Smooth muscle cell (in vitro differentiated cells): ENCODE measurements around the gene MICU1. TPM values are rescaled to one million over a fixed set of nuclear protein-coding genes. Genes with fewer than 3 reads are reported as not detected.

ENCODE experiments used
- DNase-seq: peaks from one replicate; lab custom pipeline; 2025; ENCODE audit not compliant: unreplicated experiment; lab: John Stamatoyannopoulos, UW
- H2AFZ ChIP-seq: fragments of 200-600 bp; sonication (generic); 2 replicates; pipeline ENCODE4 v1.6.0; 2016; ENCODE audit warnings: antibody characterized with exemption, low read depth, mild to moderate bottlenecking
- H3F3A ChIP-seq: fragments of 200-600 bp; sonication (generic); 2 replicates; pipeline ENCODE4 v1.6.0; 2017; ENCODE audit warnings: antibody characterized with exemption, low read depth
- H3K27ac ChIP-seq: fragments of 200-600 bp; sonication (generic); 2 replicates; pipeline ENCODE4 v1.5.1; 2016; ENCODE audit warnings: low read depth, mild to moderate bottlenecking
- H3K27me3 ChIP-seq: fragments of 200-600 bp; sonication (generic); 2 replicates; pipeline ENCODE4 v1.6.1; 2016; ENCODE audit warnings: low read depth, mild to moderate bottlenecking
- H3K36me3 ChIP-seq: fragments of 200-600 bp; sonication (generic); 2 replicates; pipeline ENCODE4 v1.5.1; 2016; ENCODE audit warnings: low read depth
- H3K4me1 ChIP-seq: fragments of 200-600 bp; sonication (generic); 2 replicates; pipeline ENCODE4 v1.5.1; 2016; ENCODE audit warnings: low read depth
- H3K4me2 ChIP-seq: fragments of 200-600 bp; sonication (generic); 2 replicates; pipeline ENCODE4 v1.6.0; 2016; ENCODE audit warnings: mild to moderate bottlenecking
- H3K4me3 ChIP-seq: fragments of 200-600 bp; sonication (generic); 2 replicates; pipeline ENCODE4 v1.5.1; 2016; ENCODE audit warnings: mild to moderate bottlenecking
- H3K79me2 ChIP-seq: fragments of 200-600 bp; sonication (generic); 2 replicates; pipeline ENCODE4 v1.6.0; 2016; ENCODE audit warnings: low read depth, mild to moderate bottlenecking
- H3K9ac ChIP-seq: fragments of 200-600 bp; sonication (generic); 2 replicates; pipeline ENCODE4 v1.6.0; 2016; ENCODE audit warnings: low read depth
- H3K9me3 ChIP-seq: fragments of 200-600 bp; sonication (generic); replicated peaks from 2 replicates; pipeline ENCODE4 v1.5.1; 2016; ENCODE audit warnings: low read depth
- H4K20me1 ChIP-seq: fragments of 200-600 bp; sonication (generic); 2 replicates; pipeline ENCODE4 v1.6.0; 2016; ENCODE audit warnings: low read depth
- WGBS: methylation state at CpG from one replicate; pipeline ENCODE4 v1.1.7; 2016; ENCODE audit warnings: low lambda C conversion rate; 5-methylcytosine and 5-hydroxymethylcytosine counted together
- polyA plus RNA-seq: library from polyadenylated mRNA; unstranded; fragments of >200 nt; fragmentation: Nextera tagmentation; extraction: Ambion mirVana; gene quantifications from 2 replicates; pipeline ENCODE4 v1.2.1, GENCODE V29; 2016
- total RNA-seq: library from RNA; depleted of rRNA; stranded (reverse); fragments of >200 nt; gene quantifications from 2 replicates; pipeline ENCODE4 v1.2.3, GENCODE V29; 2014
- TF ChIP-seq, protein P1 (sequence below): fragments of 200-600 bp; sonication (generic); IDR thresholded peaks from 2 replicates; pipeline ENCODE4 v1.5.1; 2017; ENCODE audit warnings: borderline replicate concordance, mild to moderate bottlenecking, antibody characterized with exemption; ENCODE audit not compliant: insufficient read depth, poor library complexity, severe bottlenecking

MICU1 gene
- total and polyA plus RNA-seq, 2 experiments from 2014 or later = 35.0 to 35.1 TPM

DNA sequence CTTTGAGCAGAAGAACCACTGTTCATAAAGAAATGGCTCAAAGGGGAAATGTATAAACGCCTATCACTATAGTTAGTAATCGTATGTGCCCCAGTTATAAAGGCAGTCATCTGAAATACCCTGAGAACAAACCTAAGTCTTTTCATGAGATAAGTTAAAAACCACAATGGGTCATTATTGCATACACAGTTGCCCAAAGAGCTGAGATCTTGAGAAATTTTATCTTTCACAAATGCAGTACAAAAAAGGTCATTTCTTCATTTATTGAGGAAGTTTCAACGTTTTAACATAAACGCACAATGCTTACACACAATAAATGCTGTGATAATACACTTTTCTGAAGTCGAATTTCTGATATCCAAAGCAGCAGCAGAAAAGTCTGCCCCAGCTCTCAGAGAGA is 114.4 kb downstream of the MICU1 start:
- Histone ChIP-seq H3K4me1 (no peaks in the 10 kb centered on the region), H3K9ac (no peak overlapping the region), H3K9me3 (peaks cover 2% of the 10 kb centered on the region), H3K79me2 (no peaks in the 10 kb centered on the region), H3K36me3 (no peaks in the 10 kb centered on the region), H3K27ac (no peak overlapping the region), H3K4me2 (no peak overlapping the region), H3K4me3 (no peak overlapping the region), H3F3A (no peaks in the 10 kb centered on the region), H2AFZ (no peak overlapping the region), H4K20me1 (no peaks in the 10 kb centered on the region), H3K27me3 (no peaks in the 10 kb centered on the region)
- 93% methylated on average over 5 of the region's 5 CpGs for WGBS
- TF ChIP-seq, protein P1, sequence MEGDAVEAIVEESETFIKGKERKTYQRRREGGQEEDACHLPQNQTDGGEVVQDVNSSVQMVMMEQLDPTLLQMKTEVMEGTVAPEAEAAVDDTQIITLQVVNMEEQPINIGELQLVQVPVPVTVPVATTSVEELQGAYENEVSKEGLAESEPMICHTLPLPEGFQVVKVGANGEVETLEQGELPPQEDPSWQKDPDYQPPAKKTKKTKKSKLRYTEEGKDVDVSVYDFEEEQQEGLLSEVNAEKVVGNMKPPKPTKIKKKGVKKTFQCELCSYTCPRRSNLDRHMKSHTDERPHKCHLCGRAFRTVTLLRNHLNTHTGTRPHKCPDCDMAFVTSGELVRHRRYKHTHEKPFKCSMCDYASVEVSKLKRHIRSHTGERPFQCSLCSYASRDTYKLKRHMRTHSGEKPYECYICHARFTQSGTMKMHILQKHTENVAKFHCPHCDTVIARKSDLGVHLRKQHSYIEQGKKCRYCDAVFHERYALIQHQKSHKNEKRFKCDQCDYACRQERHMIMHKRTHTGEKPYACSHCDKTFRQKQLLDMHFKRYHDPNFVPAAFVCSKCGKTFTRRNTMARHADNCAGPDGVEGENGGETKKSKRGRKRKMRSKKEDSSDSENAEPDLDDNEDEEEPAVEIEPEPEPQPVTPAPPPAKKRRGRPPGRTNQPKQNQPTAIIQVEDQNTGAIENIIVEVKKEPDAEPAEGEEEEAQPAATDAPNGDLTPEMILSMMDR = no peak
- no peak for DNase-seq

DNA sequence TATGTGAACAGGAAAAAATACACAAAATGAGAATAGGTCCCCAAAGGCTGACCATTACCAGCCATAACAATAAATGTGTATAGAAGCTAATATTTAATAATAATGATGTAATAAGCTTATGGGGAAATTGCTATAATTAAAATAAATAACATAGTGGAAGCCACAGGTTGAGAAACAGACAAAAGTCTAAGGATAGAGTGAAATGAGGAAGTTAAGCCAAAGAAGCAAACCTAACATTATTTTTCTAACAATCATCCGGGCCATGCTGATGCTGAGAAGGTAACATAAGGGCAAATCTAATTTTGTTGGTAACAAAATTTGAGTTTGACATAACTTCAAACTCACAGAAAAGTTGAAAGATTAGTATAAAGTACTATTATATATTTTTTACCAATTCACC is 115.9 kb downstream of the MICU1 start:
- Histone ChIP-seq H2AFZ (no peak overlapping the region), H3K9ac (no peak overlapping the region), H3K27ac (no peak overlapping the region), H4K20me1 (no peaks in the 10 kb centered on the region), H3K4me1 (no peaks in the 10 kb centered on the region), H3F3A (no peaks in the 10 kb centered on the region), H3K79me2 (no peaks in the 10 kb centered on the region), H3K4me2 (no peak overlapping the region), H3K4me3 (no peak overlapping the region), H3K9me3 (peaks cover 4% of the 10 kb centered on the region), H3K27me3 (no peaks in the 10 kb centered on the region), H3K36me3 (no peaks in the 10 kb centered on the region)
- DNase-seq = no peak
- TF ChIP-seq, protein P1 = no peak
- 100% methylated on average over 1 of the region's 1 CpG for WGBS

DNA sequence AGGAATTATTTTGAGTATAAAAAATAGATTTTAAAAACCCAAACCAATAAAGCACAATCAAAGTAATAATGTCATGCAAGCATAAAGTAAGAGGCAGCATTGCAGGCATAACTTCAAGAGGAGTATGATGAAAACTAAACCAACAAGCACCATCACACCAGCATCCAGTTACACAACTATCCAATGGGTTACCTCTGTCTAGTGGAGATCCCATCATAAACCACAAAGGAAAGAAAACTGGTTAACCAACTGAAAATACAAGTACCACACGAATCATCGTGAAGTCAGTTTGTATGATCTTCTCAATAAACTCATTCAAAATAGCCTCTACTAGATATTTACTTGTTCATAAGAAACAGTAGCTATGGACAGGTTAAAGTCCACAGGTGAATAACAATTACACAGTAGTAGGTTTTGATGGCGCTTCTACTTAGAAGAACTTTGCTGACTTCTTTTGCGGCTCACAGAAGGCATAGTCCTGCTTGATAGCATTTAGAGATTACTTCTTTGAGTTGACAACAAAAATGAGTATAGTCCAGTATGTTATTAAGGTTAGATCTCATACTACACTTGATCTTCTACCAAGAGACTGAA is 116.6 kb downstream of the MICU1 start:
- Histone ChIP-seq H3K9me3 (peaks cover 4% of the 10 kb centered on the region), H3K27me3 (no peaks in the 10 kb centered on the region), H3K79me2 (no peaks in the 10 kb centered on the region), H3K9ac (no peak overlapping the region), H3K4me1 (no peaks in the 10 kb centered on the region), H3F3A (no peaks in the 10 kb centered on the region), H3K36me3 (no peaks in the 10 kb centered on the region), H2AFZ (no peak overlapping the region), H3K4me2 (no peak overlapping the region), H3K4me3 (no peak overlapping the region), H4K20me1 (no peaks in the 10 kb centered on the region), H3K27ac (no peak overlapping the region)
- TF ChIP-seq, protein P1 = no peak
- WGBS = 99% methylated on average over 4 of the region's 4 CpGs
- no peak for DNase-seq

DNA sequence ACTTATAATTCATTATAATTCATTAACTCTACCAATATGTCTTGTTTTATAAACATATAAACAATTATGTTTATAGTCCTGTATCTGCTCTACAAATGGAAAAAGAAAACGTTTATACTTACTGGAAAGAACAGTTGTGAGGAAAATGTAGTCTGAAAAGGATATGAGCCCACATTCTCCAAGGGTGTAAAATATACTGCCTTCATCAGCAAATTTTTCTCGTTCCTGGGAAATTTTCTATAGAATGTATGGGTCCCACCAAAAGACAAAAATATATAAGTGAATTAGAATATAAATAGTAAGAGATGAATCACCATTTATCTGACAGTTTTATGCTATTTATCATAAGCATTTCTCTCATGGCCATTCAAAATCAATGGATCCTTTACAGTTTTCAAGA is 117.8 kb downstream of the MICU1 start:
- H3K27me3 ChIP-seq = no peaks in the 10 kb centered on the region
- H4K20me1 ChIP-seq = no peaks in the 10 kb centered on the region
- TF ChIP-seq, protein P1 = no peak
- H2AFZ ChIP-seq = no peak overlapping the region
- H3K4me2 ChIP-seq = no peak overlapping the region
- no peaks in the 10 kb centered on the region for H3K79me2 ChIP-seq
- peaks cover 4% of the 10 kb centered on the region for H3K9me3 ChIP-seq
- H3F3A ChIP-seq = no peaks in the 10 kb centered on the region
- WGBS = 81% methylated on average over 2 of the region's 2 CpGs
- no peaks in the 10 kb centered on the region for H3K36me3 ChIP-seq
- H3K9ac ChIP-seq = no peak overlapping the region
- no peak for DNase-seq
- H3K4me3 ChIP-seq = no peak overlapping the region
- no peak overlapping the region for H3K27ac ChIP-seq
- H3K4me1 ChIP-seq = no peaks in the 10 kb centered on the region
